Stimulated activated CD4-positive, alpha-beta T cell treated with anti-CD3 and anti-CD28 coated beads, Interleukin-12 subunit alpha, Interleukin-12 subunit beta, amount 100 ng/mL, for 24 hours (primary cell): ENCODE results near the gene GUCD1.
A peak's percentile ranks its signal among the peaks of the same experiment; 100 is the strongest.
"Not testable (repeated sequence)": the region's sequence is repeated elsewhere in the genome, so short reads cannot be mapped to it uniquely, and the experiment has no call there.

Experiments used
- DNase-seq, 2 experiments: peaks; one replicate each; pipeline ENCODE4 v3.0.0-alpha.2; 2020; ENCODE audit warnings: low read depth in 2 of 2

GUCD1 gene

GRCh38 chr22:24554313-24555164 lies at the start of gene GUCD1:
Gene GUCD1, minus strand, starts transcription at chr22:24555138. Its CDS starts 147 bp downstream, at chr22:24554991.
- peak; percentile 8 to 24 for DNase-seq

GRCh38 chr22:24603770-24604629 lies 49.1 kb upstream of the GUCD1 start:
- not testable (repeated sequence) for DNase-seq

GRCh38 chr22:24602847-24603769 lies 48.2 kb upstream of the GUCD1 start, which contains the start of gene GGT1:
Gene GGT1, plus strand, starts transcription at chr22:24603193. Its CDS starts 7,889 bp downstream, at chr22:24611082.
- not testable (repeated sequence) for DNase-seq

- not testable (repeated sequence) for DNase-seq
These were observed 47.3 kb upstream of the GUCD1 start for GRCh38 chr22:24602105-24602749.

- no peak for DNase-seq
These were observed 46.5 kb upstream of the GUCD1 start for GRCh38 chr22:24601217-24602104.

GRCh38 chr22:24599958-24600715 lies 45.2 kb upstream of the GUCD1 start:
- DNase-seq, result not testable (repeated sequence)

- no peak for DNase-seq
These were observed 44.6 kb upstream of the GUCD1 start for GRCh38 chr22:24599514-24599913.

- DNase-seq, result not testable (repeated sequence)
These were observed 42.1 kb upstream of the GUCD1 start for GRCh38 chr22:24597076-24597475.

GRCh38 chr22:24595863-24596262 lies 40.9 kb upstream of the GUCD1 start:
- no peak for DNase-seq

- no peak for DNase-seq
These were observed 40.3 kb upstream of the GUCD1 start for GRCh38 chr22:24595228-24595627.

- no peak for DNase-seq
These were observed 39.7 kb upstream of the GUCD1 start for GRCh38 chr22:24594569-24595120.

GRCh38 chr22:24593836-24594568 lies 39.1 kb upstream of the GUCD1 start:
- DNase-seq, result no peak

GRCh38 chr22:24593559-24593835 lies 38.6 kb upstream of the GUCD1 start:
- not testable (repeated sequence) for DNase-seq

GRCh38 chr22:24592851-24593558 lies 38.1 kb upstream of the GUCD1 start, which contains the start of gene LRRC75B:
Gene LRRC75B, minus strand, starts transcription at chr22:24593073. Its CDS starts 34 bp downstream, at chr22:24593039.
- DNase-seq, result peak in 1 of 2 experiments; percentile 36

- DNase-seq, result no peak
These were observed 37.3 kb upstream of the GUCD1 start for GRCh38 chr22:24592058-24592850.

- DNase-seq, result no peak
These were observed 36.4 kb upstream of the GUCD1 start for GRCh38 chr22:24591286-24591830.
